Activated CD8-positive, alpha-beta memory T cell treated with anti-CD3 and anti-CD28 coated beads, Interleukin-2, amount 50 U/mL, for 24 hours (primary cell): ENCODE data around the gene RPL18.
A peak's percentile ranks its signal among the peaks of the same experiment; 100 is the strongest.
"Not testable (repeated sequence)": the region's sequence is repeated elsewhere in the genome, so short reads cannot be mapped to it uniquely, and the experiment has no call there.

Source experiments
- DNase-seq: peaks from one replicate; pipeline ENCODE4 v3.0.0-alpha.2; 2020; ENCODE audit errors: extremely low read depth

The RPL18 gene

GRCh38 chr19:48644839-48645619 is 26.1 kb upstream of the RPL18 start:
- DNase-seq = no peak

GRCh38 chr19:48644355-48644754 is 25.4 kb upstream of the RPL18 start:
- DNase-seq = no peak

GRCh38 chr19:48642862-48643261 is 23.9 kb upstream of the RPL18 start:
- DNase-seq = no peak

- DNase-seq = no peak
These were observed 22.9 kb upstream of the RPL18 start for GRCh38 chr19:48641850-48642249.

GRCh38 chr19:48639483-48640375 is 20.8 kb upstream of the RPL18 start:
- no peak for DNase-seq

GRCh38 chr19:48638831-48639381 is 19.9 kb upstream of the RPL18 start:
- DNase-seq = no peak

- DNase-seq = peak; percentile 54
These were observed 19.2 kb upstream of the RPL18 start for GRCh38 chr19:48637948-48638830.

GRCh38 chr19:48637449-48637947 is 18.5 kb upstream of the RPL18 start:
- DNase-seq = peak; percentile 100

- no peak for DNase-seq
These were observed 18.0 kb upstream of the RPL18 start, which contains the start of gene DBP for GRCh38 chr19:48636859-48637448. TSS of gene DBP (minus strand) at chr19:48637379. CDS start at chr19:48636994, 385 bp downstream.

GRCh38 chr19:48635966-48636858 is 17.2 kb upstream of the RPL18 start:
- no peak for DNase-seq

- DNase-seq = no peak
These were observed 16.4 kb upstream of the RPL18 start for GRCh38 chr19:48635263-48635965.

GRCh38 chr19:48634424-48635262 is 15.7 kb upstream of the RPL18 start:
- peak; percentile 83 for DNase-seq

- no peak for DNase-seq
These were observed 15.0 kb upstream of the RPL18 start for GRCh38 chr19:48634036-48634342.

- no peak for DNase-seq
These were observed 14.4 kb upstream of the RPL18 start for GRCh38 chr19:48633148-48634035.

- DNase-seq = no peak
These were observed 13.7 kb upstream of the RPL18 start for GRCh38 chr19:48632692-48633147.

GRCh38 chr19:48632286-48632685 is 13.3 kb upstream of the RPL18 start:
- DNase-seq = not testable (repeated sequence)

GRCh38 chr19:48631225-48631624 is 12.2 kb upstream of the RPL18 start:
- DNase-seq = no peak
